NCI-H774 (cell line): ENCODE measurements around the gene RAB30.

Experiments used
- DNase-seq: peaks from one replicate; lab custom pipeline; 2025; lab: John Stamatoyannopoulos, UW

Gene RAB30

DNA sequence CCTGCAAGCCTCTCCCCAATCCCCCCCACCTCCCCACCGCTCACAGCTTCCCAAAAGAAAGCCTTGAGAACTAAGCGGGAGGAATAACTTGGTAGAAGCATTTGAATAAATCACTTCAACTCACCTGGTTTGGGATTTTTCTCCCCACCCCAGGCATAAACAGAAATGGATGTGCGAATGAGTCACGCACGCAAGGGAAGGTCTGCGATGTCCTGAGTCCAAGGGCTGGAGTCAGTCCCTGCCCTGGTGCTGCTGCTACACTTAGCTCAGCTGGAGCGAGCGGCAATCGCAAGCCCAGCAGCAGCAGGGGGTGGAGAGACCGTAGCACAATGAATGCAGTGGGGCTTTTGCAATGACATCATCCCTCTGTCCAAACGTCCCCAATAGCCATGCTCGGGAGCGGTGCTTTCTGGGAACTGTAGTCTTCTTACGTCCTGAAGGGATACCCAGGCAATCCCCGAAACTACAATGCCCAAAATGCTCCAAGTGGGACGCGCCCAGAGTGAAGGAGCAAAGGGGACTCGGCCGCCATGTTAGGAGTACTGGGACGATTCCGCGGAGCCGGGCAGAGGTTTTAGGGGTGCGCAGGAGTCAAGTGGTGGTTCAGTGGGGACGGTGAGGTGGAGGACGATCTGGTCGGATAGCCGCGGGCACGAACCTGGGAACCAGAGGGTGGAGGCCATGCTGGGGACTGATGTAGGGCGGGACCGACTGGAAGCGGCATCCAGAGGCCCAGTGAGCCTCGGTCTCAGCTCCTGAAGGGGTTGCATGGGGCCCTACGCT lies at the start of gene RAB30:
TSS of gene RAB30 (minus strand) at position 331 of the 783 bp plus-strand sequence. CDS start 74,581 bp downstream, outside the sequence.
- DNase-seq = peak; percentile 99

DNA sequence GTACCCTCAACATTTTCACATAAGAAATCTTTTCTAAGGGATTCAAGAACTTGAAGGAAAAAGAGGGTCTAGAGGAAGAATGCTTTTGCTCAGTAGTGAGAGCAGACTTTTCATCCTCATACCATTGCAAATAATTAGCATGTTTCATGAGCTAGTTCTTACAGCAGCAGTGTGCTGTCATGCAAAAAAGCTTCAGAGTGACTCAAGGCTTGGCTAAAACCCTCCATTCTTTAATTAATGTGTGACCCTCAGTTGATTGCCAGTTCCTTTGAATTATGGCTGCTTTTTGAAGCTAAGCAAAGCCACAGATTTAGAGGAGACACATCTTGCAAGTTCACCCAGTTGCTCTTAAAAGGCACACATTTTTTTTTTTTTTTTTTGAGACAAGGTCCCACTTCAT lies 48.6 kb upstream of the RAB30 start:
- no peak for DNase-seq

GRCh38 chr11:83119216-83119615 lies 47.5 kb upstream of the RAB30 start:
- no peak for DNase-seq

- DNase-seq = no peak
Measured at GRCh38 chr11:83118814-83119213, 47.1 kb upstream of the RAB30 start.

- no peak for DNase-seq
Measured at GRCh38 chr11:83116015-83116641, 44.4 kb upstream of the RAB30 start.

DNA sequence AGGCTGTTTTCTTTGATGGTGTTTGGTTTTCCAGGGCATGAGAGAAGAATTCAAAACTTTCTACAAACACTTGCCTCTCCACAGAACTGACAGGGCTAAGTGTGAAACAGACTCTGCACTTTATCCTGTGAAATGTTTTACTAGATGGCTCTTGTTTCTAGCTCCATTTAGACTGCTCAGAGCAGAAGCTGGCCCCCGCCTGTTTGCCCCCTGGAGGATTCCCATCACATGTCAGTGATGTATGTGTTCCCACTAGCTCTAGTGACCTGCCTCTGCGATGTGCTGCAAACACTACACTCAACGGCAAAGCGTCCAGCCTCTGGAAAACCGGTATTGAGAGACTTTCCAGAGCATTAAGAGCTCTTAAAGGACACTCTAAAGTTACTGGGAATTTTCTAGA lies 43.9 kb upstream of the RAB30 start:
- DNase-seq = no peak

- no peak for DNase-seq
Measured at GRCh38 chr11:83115026-83115425, 43.3 kb upstream of the RAB30 start.

GRCh38 chr11:83112886-83113285 lies 41.2 kb upstream of the RAB30 start:
- DNase-seq = no peak

DNA sequence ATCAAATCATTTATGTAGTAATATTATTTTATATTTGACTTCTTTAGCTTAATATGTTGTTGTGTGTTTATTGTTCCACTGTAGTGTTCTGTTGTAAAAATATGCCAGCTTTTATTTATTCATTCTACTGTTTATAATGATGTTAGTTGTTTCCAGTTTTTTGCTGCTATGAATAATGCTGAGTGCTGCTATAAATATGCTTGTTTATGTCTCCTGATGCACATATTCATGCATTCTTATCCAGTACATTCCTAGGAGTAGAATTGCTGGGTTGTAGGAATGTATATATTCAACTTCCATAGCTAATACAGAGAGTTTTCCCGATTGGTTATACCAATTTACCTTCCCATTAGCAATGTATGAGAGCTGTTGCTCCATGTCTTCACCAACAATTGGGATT lies 33.5 kb upstream of the RAB30 start:
- DNase-seq = no peak

DNA sequence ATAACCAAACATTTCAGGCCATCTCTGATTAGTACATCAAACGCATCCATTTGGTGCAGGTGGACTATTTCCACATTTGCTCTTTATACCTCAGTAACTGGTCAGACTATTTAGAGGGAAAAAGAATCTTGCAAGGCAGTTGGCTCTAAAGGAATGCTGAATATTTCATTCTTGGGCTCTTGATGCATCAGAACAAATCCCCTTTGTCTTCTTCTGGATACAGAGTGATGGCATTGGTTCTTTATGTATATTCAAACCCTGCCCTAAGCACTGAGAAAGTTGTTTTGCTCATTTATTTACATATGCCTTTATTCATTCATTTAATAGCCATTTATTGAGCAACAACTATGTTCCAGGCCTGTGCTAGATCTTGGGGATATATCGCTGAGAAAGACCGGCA lies 31.1 kb upstream of the RAB30 start:
- DNase-seq = no peak

DNA sequence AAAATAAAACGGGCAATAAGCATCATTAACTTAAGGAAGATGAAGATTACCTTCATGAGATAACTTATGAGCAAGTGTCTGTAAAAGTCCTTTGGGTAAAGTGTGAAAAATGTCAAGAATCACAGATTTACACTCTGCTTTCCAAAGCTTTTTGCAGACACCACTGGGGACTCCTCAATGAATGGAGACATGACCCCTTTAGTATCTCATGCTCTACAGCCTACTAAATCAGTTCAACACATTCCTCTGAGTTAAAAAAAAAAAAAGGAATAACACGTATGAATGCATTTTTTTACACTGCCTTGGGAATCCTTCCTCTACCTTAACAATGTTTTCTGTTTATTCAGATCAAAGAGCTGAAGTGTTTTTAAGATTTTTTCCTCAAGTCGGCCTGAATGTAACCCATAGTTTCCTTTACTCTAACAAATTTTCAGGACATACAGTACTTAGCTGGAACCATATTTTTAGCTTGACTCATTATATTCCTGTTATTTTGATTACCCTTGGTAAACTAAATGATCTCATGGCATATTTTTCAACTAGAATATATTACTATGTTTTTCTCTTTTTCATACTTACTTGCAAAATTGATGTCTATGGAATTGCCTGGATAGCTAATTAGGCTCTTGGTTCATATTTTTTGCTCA lies 25.9 kb upstream of the RAB30 start:
- no peak for DNase-seq

- no peak for DNase-seq
Measured at GRCh38 chr11:83093634-83094033, 21.9 kb upstream of the RAB30 start.

DNA sequence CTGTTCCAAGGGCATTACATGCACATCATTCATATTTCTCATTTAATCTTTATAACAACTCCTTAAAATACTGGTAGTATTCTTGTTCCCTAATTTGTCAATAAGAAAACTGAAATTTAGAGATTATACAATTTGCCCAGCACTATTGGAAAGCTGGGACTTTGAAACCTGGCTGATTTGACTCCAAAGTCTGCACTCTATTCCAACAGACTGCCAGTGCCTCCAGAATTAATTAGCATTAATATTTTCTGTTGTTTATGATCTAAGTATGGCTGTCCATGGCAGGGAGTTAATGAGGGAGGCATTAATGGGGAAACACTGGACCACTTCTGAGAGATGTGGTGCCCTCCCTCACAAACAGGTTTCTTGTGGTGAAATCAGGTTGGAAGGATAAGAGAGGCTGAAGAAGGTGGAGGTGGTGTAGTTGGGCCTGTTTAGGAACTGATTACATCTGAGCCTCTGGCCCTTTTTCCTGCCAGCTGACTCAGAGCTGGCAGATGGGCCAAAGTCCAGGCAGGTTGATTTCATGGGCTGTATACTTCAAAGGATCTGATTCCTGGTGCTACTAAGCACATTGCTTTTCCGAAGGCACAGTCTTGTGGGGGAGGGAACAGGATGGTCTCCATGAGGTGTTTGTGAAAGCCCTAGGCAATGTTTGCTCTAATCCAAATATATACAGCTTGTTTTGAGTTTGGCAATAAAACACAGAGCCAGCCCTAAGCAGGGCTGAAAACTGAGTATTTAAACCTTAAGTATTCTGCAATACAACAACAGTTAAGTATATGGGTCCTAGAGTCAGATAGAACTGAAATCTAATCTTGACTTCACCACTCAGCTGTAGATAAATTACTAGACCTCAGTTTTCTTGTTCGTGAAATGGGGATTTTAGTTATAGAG lies 21.0 kb upstream of the RAB30 start:
- no peak for DNase-seq

DNA sequence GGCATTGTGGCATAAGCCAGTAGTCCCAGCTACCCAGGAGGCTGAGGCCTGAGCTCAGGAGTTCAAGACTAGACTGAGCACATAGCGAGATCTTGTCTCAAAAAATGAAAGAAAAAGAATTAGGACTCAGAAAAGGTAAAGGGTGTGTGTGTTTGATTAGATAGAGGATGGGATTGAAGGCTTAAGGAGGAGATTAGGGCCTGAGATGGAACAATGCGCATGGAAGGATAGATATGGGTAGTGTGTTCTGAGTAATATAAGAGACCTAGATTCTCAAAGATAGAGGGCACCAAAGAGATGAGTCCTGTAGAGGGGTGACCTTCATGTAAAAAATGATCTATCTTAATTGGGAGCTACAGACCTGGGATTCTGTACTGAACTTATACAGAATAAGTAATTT lies 17.3 kb upstream of the RAB30 start:
- DNase-seq = no peak

DNA sequence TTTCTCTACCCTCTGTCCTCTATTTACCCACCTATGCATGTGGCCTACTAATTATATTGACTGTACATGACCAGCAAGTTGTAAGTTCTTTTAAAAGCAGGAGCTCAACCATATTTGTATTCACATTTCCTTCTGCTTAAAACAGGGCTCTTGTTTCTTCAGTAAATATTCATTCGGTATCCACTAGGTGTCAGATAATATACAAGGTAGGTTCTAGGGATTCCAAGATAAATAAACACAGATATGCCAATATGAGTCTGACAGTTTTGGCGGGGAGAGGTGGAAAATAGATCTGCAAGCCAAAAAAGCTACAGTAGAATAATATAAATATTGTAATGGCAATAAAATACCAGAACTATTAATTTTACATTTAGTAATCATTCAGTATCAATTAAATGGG lies 15.3 kb upstream of the RAB30 start:
- peak; percentile 76 for DNase-seq

GRCh38 chr11:83079820-83080219 lies 8.1 kb upstream of the RAB30 start:
- DNase-seq = no peak

DNA sequence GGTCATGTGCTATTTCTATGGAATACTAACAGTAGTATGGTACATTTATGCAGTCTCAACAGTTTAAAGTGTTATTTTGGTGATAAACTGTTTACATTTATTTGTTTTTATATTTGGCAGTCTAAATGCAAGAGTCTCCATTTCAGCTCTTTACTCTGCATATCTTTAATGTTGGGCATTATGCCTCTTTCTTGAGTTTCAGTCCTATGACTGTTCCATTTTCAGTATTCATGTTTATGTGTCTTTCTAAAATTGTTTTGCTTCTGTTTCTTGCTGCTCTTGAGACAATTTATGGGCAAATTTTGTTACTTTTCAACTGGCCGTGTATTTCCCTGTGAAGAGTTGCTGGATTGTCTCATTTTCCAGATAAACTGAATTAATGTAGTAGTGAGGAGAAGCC lies 6.6 kb upstream of the RAB30 start:
- DNase-seq = no peak

DNA sequence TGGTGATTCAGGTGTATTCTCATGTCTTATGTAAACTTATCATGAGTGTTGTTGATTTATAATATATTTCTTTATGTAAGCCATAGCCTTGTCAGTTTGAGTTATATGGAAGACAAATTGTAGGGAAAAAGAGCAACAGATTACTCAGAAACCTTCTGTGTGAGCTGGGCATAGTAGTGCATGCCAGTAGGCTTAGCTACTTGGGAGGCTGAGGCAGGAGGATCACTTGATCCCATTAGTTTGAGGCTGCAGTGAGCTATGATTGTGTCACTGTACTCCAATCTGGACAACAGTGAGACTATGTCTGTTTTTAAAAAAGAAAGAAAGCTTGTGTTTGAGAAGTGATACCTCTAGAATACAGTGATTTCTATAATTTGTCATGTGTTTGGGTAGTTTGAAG lies 2.2 kb upstream of the RAB30 start:
- no peak for DNase-seq

- DNase-seq = no peak
Measured at GRCh38 chr11:83073258-83073657, 1.6 kb upstream of the RAB30 start.

DNA sequence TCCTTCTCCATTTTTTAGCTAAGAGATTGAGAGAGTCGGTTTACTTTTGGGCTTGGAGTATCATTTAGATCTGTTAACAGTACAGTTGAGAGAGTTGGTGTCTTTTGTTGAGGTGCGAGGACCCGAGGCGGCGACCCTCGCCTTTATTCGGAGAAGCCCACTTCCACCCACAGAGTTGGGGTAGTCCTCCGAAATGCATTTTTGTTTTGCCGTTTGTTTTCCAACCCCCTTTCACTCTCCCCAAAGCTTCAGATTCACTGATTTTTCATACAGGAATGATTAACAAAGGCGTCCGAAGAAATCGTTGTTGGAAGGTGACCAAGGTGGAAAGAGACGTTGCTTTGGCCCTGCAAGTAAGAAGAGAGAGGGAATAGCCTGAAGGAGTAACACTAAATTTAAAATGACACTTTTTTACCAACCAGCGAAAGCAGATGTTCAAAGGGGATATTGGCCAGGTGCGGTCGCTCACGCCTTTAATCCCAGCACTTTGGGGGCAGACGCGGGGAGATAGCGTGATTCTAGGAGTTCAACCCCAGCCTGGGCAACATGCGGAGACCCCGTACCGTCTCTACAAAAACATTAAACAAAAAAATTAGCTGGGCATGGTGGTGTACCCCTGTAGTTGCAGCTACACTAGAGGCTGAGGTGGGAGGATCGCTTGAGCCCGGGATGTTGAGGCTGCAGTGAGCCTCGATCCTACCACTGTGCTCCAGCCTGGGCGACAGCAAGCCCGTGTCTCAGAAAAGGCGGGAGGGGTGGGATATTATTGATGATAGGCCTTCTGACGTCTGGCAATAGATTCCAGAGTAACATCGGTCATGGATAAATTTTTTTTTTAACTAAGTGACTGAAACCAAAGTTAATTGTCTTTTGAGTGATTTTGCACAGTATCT lies 899 bp upstream of the RAB30 start:
- no peak for DNase-seq
